ENCODE results near the gene AKAP8.

- TF ChIP-seq YY1 (IDR thresholded peaks at IDR 0.05; ENCODE audit: insufficient read depth, insufficient read length) = no peak
- TF ChIP-seq SUZ12 (IDR thresholded peaks at IDR 0.05; ENCODE audit: extremely low read depth, insufficient read depth, insufficient read length) = no peak
- no peak for TF ChIP-seq ZNF274 (IDR thresholded peaks at IDR 0.05; ENCODE audit: low read depth, low read length)
Measured at GRCh38 chr19:15372470-15372869, 7.1 kb downstream of the AKAP8 start.

Data from NT2/D1 (cell line).